Measurements from ENCODE around the gene ANKRD55.

Gene ANKRD55

GRCh38 chr5:56233230-56233629 is at the start of gene ANKRD55:
TSS of gene ANKRD55 (minus strand) at chr5:56233330. CDS start at chr5:56232913, 417 bp downstream.
- no peaks in the 10 kb centered on the region for H3K9me3 ChIP-seq (replicated peaks; ENCODE audit: insufficient read depth, low read length)
- no peak within 1 kb of the TSS for H3K4me3 ChIP-seq (ENCODE audit: low read length)
- H3K9me2 ChIP-seq (replicated peaks; ENCODE audit: insufficient read depth, low read length) = no peaks in the 10 kb centered on the region
- H3K4me2 ChIP-seq (ENCODE audit: low read depth, low read length) = no peak within 1 kb of the TSS
- no peaks in the 10 kb centered on the region for H3K27me3 ChIP-seq (replicated peaks; ENCODE audit: insufficient read depth, low read length)
- TF ChIP-seq EZH2phosphoT487 (IDR thresholded peaks at IDR 0.05; ENCODE audit: low read length) (no peak), CTCF (IDR thresholded peaks at IDR 0.05; ENCODE audit: low read length) (no peak), EZH2 (optimal IDR thresholded peaks at IDR 0.05; ENCODE audit: low read depth, low read length) (no peak)
- H2AFZ ChIP-seq (ENCODE audit: low read length) = no peak within 1 kb of the TSS
- H3K36me3 ChIP-seq (replicated peaks; ENCODE audit: insufficient read depth, low read length) = no peaks in the 10 kb centered on the region
- H3K27ac ChIP-seq (ENCODE audit: low read length) = no peak within 1 kb of the TSS
- no peaks in the 10 kb centered on the region for H3K79me2 ChIP-seq (ENCODE audit: low read length)
- no peaks in the 10 kb centered on the region for H4K20me1 ChIP-seq (ENCODE audit: insufficient read depth, low read length)
- DNase-seq = no peak
- H3K4me1 ChIP-seq (ENCODE audit: low read length) = no peaks in the 10 kb centered on the region
- H3K9ac ChIP-seq (ENCODE audit: low read length) = no peak within 1 kb of the TSS
- H3F3A ChIP-seq (ENCODE audit: insufficient read depth, low read length) = no peaks in the 10 kb centered on the region

GRCh38 chr5:56282216-56282615 is 49.1 kb upstream of the ANKRD55 start:
- Histone ChIP-seq H3F3A (ENCODE audit: insufficient read depth, low read length) (no peaks in the 10 kb centered on the region), H3K27ac (ENCODE audit: low read length) (no peak overlapping the region), H3K27me3 (replicated peaks; ENCODE audit: insufficient read depth, low read length) (no peaks in the 10 kb centered on the region), H3K4me3 (ENCODE audit: low read length) (no peak overlapping the region), H3K4me1 (ENCODE audit: low read length) (no peaks in the 10 kb centered on the region), H3K9me3 (replicated peaks; ENCODE audit: insufficient read depth, low read length) (no peaks in the 10 kb centered on the region), H4K20me1 (ENCODE audit: insufficient read depth, low read length) (no peaks in the 10 kb centered on the region), H3K9me2 (replicated peaks; ENCODE audit: insufficient read depth, low read length) (no peaks in the 10 kb centered on the region), H3K9ac (ENCODE audit: low read length) (no peak overlapping the region), H2AFZ (ENCODE audit: low read length) (no peak overlapping the region), H3K4me2 (ENCODE audit: low read depth, low read length) (no peak overlapping the region), H3K79me2 (ENCODE audit: low read length) (no peaks in the 10 kb centered on the region), H3K36me3 (replicated peaks; ENCODE audit: insufficient read depth, low read length) (no peaks in the 10 kb centered on the region)
- no peak for DNase-seq
- no peak for TF ChIP-seq EZH2phosphoT487 (IDR thresholded peaks at IDR 0.05; ENCODE audit: low read length)
- TF ChIP-seq EZH2 (optimal IDR thresholded peaks at IDR 0.05; ENCODE audit: low read depth, low read length) = no peak
- no peak for TF ChIP-seq CTCF (IDR thresholded peaks at IDR 0.05; ENCODE audit: low read length)

GRCh38 chr5:56281489-56282165 is 48.5 kb upstream of the ANKRD55 start:
- DNase-seq = no peak
- H3K9me3 ChIP-seq (replicated peaks; ENCODE audit: insufficient read depth, low read length) = no peaks in the 10 kb centered on the region
- H4K20me1 ChIP-seq (ENCODE audit: insufficient read depth, low read length) = no peaks in the 10 kb centered on the region
- TF ChIP-seq EZH2 (optimal IDR thresholded peaks at IDR 0.05; ENCODE audit: low read depth, low read length) (no peak), CTCF (IDR thresholded peaks at IDR 0.05; ENCODE audit: low read length) (no peak), EZH2phosphoT487 (IDR thresholded peaks at IDR 0.05; ENCODE audit: low read length) (no peak)
- H3K79me2 ChIP-seq (ENCODE audit: low read length) = no peaks in the 10 kb centered on the region
- no peak overlapping the region for H3K9ac ChIP-seq (ENCODE audit: low read length)
- H2AFZ ChIP-seq (ENCODE audit: low read length) = no peak overlapping the region
- no peaks in the 10 kb centered on the region for H3F3A ChIP-seq (ENCODE audit: insufficient read depth, low read length)
- H3K4me1 ChIP-seq (ENCODE audit: low read length) = no peaks in the 10 kb centered on the region
- no peak overlapping the region for H3K4me3 ChIP-seq (ENCODE audit: low read length)
- H3K36me3 ChIP-seq (replicated peaks; ENCODE audit: insufficient read depth, low read length) = no peaks in the 10 kb centered on the region
- H3K9me2 ChIP-seq (replicated peaks; ENCODE audit: insufficient read depth, low read length) = no peaks in the 10 kb centered on the region
- H3K27ac ChIP-seq (ENCODE audit: low read length) = no peak overlapping the region
- H3K27me3 ChIP-seq (replicated peaks; ENCODE audit: insufficient read depth, low read length) = no peaks in the 10 kb centered on the region
- no peak overlapping the region for H3K4me2 ChIP-seq (ENCODE audit: low read depth, low read length)
